SU-DHL-6 (cell line): Measurements from ENCODE around the gene KIF1A.

Experiments
- EZH2phosphoT487 ChIP-seq: fragments of 200-600 bp; sonication (generic), shearing (Covaris generic); conservative IDR thresholded peaks from 2 replicates; pipeline ENCODE4 v1.6.1; 2018; ENCODE audit warnings: mild to moderate bottlenecking, antibody characterized with exemption, low read length, moderate library complexity, mixed read lengths
- TF ChIP-seq, protein P1 (sequence below): fragments of 200-600 bp; sonication (generic); IDR thresholded peaks from one replicate; pipeline ENCODE4 v1.5.1; 2017; ENCODE audit warnings: antibody characterized with exemption, mild to moderate bottlenecking, low read length, moderate library complexity; ENCODE audit not compliant: insufficient read depth, poor library complexity, severe bottlenecking

DNA sequence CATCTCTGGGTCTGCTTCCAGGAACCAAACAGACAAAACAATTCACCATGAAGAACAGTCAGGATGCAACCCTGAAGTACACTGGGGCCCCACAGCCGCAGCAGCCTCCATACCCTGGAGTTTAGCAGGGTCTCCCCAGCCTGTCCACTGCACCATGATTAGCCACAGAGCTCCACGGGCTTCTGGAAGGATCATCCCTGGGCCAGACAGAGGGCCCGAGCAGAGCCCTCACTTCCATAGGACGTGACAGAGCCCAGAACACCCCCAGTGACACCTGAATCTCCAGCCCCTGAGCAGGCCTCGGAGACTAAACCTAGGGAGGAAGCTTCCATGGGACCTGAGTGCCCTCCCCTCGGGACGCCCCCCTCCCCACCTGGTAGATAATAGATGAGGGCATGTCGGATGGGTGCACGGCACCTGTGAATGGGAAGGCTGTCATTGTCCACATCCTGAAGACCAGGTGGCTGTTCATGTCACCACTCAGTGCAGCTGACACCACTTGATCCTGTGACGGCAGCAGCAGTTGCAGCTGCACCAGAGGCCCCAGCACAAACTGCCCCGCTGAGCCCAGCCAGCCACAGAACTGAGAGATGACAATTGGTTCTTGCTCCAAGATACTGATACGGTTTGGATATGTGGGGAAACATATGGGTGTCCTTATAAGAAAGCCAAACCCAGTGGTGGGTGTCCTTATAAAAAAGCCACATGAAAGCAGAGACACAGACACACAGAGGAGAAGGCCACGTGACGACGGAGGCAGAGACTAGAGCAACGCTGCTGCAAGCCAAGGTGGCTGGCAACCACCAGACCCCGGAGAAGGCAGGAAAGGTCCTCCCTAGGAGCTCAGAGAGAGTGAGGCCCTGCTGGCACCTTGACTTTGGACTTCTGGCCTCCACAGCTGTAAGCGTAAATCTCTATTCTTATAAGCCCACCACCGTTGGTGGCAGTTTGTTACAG, 23.2 kb downstream of the KIF1A start:
- TF ChIP-seq, protein P1, sequence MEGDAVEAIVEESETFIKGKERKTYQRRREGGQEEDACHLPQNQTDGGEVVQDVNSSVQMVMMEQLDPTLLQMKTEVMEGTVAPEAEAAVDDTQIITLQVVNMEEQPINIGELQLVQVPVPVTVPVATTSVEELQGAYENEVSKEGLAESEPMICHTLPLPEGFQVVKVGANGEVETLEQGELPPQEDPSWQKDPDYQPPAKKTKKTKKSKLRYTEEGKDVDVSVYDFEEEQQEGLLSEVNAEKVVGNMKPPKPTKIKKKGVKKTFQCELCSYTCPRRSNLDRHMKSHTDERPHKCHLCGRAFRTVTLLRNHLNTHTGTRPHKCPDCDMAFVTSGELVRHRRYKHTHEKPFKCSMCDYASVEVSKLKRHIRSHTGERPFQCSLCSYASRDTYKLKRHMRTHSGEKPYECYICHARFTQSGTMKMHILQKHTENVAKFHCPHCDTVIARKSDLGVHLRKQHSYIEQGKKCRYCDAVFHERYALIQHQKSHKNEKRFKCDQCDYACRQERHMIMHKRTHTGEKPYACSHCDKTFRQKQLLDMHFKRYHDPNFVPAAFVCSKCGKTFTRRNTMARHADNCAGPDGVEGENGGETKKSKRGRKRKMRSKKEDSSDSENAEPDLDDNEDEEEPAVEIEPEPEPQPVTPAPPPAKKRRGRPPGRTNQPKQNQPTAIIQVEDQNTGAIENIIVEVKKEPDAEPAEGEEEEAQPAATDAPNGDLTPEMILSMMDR, result no peak
- no peak for TF ChIP-seq EZH2phosphoT487
